ENCODE measurements around the gene YDJC.
"Not testable (repeated sequence)": the region's sequence is repeated elsewhere in the genome, so short reads cannot be mapped to it uniquely, and the experiment has no call there.

Gene YDJC, protein sequence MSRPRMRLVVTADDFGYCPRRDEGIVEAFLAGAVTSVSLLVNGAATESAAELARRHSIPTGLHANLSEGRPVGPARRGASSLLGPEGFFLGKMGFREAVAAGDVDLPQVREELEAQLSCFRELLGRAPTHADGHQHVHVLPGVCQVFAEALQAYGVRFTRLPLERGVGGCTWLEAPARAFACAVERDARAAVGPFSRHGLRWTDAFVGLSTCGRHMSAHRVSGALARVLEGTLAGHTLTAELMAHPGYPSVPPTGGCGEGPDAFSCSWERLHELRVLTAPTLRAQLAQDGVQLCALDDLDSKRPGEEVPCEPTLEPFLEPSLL

DNA sequence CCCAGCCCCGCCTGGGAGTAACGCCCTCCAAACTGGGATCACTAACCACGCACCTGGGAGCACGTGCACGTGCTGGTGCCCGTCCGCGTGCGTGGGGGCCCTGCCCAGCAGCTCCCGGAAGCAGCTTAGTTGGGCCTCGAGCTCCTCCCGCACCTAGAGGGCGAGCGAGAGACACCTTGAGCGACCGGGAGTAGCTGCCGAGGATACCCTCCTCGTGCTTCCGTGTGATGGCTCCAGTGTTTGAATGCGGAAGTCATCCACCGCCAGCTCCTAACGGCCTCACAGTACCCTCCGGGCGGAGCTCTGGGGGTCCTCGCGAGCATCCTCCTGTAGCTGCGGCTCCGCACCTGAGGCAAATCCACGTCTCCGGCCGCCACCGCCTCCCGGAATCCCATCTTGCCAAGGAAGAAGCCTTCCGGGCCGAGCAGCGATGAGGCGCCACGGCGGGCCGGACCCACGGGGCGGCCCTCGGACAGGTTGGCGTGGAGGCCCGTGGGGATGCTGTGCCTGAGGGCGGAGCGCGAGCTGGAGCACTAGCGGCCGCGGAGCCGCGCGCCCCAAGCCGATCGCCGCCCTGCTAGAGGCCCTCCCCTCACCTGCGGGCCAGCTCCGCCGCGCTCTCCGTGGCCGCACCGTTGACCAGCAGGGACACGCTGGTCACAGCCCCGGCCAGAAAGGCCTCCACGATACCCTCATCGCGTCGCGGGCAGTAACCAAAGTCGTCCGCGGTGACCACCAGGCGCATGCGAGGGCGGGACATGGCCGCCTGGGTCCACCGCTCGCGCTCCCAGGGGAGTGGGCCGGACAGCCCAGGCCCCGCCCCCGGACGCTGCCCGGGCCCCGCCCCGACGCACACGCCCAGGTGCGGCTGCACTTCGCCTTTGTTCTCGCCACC lies at the start of gene YDJC:
TSS of gene YDJC (minus strand) at position 768 of the 895 bp plus-strand sequence. CDS start at position 760, 8 bp downstream.
- FAIRE-seq: no peak

DNA sequence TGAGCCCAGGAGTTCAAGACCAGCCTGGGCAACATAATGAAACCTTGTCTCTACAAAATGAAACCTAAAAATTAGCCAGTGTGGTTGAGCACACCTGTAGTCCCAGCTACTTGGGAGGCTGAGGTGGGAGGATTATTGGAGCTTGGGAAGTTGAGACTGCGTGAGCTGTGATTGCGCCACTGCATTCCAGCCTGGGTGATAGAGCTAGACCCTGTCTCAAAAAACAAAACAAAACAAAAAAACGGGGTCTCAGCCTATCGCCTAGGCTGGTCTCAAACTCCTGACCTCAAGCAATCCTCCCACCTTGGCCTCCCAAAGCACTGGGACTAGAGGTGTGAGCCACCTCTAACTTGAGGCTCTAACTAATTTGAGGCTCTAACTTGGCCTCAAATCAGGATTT lies 49.6 kb upstream of the YDJC start:
- no peak for FAIRE-seq

DNA sequence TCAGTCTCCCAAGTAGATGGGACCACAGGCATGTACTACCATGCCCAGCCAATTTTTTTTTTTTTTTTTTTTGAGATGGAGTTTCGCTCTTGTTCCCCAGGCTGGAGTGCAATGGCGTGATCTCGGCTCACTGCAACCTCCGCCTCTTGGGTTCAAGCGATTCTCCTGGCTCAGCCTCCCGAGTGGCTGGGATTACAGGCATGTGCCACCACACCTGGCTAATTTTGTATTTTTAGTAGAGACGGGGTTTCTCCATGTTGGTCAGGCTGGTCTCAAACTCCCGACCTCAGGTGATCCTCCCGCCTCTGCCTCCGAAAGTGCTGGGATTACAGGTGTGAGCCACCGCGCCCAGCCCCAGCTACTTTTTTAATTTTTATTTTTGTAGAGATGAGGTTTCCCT lies 49.0 kb upstream of the YDJC start:
- FAIRE-seq: not testable (repeated sequence)

DNA sequence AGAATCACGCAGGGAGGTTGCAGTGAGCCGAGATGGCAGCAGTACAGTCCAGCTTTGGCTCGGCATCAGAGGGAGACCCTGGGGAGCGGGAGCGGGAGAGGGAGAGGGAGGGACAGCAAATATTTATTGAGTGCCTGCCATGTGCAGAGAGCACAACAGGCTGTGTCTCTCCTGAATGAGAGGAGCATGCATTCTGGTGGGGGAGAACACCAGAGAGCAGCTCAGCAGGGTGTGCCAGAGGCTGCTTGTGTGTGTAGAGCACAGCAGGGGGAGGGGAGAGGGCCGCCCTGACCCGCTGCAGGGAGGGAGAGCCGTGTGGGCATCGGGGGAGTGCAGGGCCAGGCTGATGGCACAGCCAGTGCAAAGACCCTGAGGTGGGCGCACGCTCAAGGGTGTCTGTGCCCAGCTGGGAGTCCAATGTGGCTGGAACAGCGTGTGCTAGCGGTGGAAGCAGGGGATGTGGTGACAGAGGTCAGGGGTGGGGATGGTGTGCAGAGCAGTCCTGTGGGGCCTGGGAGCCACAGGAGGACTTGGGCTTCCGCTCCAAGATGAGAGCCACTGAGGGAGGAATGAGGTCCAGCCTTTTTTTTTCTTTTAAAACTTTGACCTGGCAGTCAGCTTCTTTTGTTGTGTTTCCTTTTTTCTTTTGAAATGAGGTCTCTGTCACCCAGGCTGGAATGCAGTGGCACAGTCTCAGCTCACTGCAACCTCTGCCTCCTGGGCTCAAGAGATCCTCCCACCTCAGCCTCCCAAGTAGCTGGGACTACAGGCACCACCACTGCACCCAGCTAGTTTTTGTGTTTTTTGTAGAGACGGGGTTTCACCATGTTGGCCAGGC lies 48.0 kb upstream of the YDJC start:
- no peak for FAIRE-seq

DNA sequence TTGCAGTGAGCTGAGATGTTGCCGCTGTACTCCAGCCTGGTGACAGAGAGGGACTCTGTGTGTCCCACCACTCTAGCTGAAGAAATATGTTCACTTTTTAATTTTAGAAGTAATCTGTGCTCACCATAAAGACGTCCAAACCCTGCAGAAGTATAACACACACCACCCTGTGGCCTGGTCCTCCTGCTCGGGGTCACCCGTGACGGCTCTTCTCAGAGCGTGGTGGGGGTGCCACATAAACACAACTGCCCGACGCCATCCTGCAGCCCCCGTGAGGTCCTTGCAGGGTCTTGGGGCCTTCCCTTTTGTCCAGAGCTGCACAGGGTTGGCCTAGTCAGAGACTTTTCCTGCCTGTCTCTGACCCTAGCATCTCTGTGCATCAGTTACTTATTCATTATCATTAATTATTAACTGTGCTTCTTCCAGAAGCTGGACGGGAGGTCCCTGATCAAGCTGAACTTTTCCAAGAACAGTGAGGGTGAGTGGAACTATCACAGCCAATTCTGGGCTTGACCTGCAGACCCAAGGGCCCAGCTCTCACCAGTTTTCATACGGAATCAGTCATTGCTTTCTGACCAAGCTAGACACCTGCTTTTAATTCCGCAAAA lies 44.9 kb upstream of the YDJC start:
- FAIRE-seq: no peak

DNA sequence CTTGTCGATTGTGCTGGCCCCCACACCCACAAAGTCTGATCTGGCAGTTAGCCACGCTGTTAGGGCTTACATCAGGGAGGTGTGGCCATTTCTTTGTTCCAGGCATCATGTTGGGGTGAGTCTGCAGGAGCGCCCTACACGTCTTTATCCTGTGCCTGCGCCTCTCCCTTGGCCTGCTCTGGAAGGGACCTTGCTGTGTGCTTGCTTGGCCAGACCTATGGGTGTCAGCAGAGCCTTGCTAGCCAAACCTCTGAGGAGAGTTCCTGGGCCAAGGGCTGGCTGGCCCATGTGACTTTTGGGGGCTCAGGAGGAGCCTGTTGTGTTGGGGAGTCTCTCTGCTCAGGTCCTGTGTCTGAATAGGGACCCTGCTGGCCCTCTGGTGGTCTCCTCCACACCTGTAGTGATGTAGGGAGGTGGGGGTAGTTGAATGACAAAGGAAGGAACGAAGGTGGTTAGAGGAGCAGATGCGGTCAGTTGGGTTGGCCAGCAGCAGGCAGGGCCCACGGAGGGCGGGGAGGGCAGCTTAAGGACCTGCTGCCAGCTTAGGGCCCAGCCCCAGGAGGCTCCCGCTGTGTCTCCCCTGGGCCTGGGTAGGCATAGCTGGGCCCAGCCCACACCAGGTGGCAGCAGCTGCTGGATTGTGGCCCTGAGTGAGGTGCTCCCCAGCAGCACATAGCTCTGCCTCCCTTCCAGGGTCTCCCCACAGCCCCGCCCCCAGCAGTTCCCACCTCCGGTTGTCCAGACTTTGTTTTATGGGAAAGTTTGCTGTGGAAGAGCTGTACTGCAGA lies 43.9 kb upstream of the YDJC start:
- no peak for FAIRE-seq

DNA sequence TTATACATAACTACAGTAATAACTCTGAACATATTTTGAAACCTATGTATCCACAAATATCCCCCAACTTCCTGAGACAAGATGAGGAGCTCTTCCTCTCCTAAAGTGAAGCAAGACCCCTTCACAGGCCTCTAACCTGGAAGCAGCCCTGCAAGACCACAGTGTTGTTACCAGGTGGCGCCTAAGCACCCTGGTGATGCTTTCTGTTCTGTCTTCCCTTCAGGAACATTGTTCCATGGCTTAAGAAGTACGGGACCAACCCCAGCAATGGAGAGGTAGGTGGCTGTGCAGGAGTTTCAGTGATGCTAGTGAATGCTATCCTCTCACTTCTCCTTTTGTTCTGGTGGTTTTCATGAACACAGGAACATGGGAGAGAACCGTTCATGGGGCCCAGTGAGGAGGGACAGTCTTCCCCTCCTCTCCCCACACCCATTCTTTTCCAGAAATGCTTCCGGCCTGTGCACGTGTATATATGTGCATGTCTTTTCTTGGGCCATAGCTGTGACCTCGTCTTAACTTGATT lies 42.3 kb upstream of the YDJC start:
- no peak for FAIRE-seq

DNA sequence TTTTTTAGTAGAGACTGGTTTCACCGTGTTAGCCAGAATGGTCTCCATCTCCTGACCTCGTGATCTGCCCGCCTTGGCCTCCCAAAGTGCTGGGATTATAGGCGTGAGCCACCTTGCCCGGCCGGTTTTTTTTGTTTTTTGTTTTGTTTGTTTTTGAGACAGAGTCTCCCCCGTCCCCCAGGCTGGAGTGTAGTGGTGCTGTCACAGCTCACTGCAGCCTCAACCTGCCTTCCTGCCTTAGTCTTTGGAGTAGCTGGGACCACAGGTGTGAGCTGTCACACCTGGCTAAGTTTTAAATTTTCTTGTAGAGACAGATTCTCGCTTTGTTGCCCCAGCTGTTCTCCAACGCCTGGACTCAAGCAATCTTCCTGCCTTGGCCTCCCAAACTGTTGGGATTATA lies 39.2 kb upstream of the YDJC start:
- FAIRE-seq: no peak

DNA sequence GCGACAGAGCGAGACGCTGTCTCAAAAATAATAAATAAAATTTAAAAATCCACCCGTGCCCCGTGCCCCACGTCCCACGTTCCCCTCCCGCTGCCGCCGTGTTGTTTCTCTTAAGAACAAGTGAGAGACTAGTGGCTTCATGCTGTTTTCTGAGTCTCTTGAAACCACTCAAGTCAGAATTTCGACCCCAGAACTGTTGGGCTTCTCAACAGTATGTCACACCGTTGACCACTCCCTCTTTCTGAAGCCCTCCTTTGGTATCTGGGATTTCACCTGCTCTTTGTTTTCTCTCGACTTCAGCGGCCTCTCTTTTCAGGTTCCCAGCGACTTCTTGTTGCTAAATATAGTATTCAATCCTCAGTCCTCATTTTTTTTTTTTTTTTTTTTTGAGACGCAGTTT lies 37.0 kb upstream of the YDJC start:
- FAIRE-seq: no peak

DNA sequence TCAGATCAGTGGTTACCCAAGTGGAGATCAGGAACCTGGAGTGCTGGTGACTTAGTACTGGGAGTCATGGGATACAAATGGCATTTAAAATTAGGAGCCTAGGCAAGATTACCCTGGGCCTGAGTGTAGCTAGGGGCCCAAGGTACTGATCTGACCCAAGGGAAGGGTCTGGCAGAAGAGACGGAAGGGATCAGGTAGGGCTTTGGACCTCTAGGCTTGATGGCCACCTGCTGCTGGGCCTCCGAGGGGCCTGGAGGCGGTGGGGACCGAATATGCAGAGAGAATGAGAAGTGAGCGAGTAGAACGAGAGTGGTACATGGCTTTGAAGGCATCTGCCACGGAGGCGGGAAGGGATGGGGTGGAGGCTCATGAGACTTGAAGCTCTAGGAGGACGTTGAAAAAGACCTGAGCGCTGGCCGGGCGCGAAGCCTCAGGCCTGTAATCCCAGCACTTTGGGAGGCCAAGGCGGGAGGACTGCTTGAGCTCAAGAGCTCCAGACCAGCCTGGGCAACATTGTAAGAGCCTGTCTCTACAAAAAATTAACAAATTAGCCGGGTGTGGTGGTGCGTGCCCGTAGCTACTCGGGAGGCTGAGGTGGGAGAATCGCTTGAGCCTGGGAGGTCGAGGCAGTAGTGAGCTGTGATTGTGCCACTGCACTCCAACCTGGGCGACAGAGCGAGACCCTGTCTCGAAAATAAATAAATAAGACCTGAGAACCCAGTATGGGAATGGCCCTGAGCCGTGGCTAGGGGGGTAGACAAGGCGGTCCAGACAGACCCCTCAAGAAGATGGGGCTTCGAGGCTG lies 35.4 kb upstream of the YDJC start:
- FAIRE-seq: no peak

DNA sequence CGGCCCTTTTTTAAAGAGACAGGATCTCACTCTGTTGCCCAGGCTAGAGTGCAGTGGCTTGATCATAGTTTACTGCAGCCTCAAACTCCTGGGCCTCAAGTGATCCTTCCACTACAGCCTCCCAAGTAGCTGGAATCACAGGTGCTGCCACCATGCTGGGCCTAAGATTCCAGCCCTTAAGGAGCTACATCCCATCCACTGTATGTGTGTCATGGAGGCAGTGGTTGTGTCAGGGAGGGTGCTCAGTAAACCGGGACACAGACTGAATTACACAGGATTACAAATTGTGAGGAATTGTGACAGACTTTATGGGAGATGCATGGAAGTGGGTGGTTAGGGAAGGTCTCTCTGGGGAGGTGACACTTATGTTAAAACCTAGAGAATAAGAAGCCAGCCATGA lies 33.9 kb upstream of the YDJC start:
- FAIRE-seq: no peak

DNA sequence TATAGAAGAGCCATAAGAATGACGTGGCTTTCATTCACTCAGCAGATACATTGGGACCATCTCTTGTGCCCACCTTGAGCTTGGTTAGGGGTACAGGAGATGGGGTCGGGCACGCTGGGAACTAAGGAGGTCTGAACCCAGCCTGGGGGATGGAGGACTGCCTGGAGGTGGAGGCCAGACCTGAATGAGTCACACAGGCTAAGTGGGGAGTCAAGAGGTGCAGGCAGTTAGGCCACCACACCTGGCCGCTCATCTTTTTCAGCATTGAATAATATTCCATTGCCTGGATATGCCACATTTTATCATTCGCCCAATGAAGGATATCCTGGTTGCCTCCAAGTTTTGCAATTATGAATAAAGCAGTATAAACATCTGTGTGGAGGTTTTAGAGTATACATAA lies 32.2 kb upstream of the YDJC start:
- FAIRE-seq: no peak

DNA sequence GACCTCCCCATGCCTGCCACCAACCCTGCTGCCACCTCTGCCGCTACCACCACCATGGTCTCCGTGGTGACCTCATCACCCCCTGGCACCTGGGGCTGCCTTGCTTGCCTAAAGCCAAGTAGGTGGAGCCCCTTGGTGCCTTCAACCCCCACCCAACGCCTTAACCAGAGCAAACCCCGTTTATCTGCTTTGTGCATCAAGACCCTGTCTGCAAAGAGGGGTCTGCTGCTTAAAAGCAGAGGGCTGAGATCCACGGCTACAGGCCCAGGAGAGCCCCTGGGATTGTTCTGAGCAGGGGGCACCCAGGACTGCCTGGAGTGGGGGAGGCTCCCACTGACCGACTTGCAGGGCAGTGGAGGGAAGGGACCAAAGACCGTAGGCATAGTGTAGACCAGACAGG lies 31.1 kb upstream of the YDJC start:
- FAIRE-seq: no peak

DNA sequence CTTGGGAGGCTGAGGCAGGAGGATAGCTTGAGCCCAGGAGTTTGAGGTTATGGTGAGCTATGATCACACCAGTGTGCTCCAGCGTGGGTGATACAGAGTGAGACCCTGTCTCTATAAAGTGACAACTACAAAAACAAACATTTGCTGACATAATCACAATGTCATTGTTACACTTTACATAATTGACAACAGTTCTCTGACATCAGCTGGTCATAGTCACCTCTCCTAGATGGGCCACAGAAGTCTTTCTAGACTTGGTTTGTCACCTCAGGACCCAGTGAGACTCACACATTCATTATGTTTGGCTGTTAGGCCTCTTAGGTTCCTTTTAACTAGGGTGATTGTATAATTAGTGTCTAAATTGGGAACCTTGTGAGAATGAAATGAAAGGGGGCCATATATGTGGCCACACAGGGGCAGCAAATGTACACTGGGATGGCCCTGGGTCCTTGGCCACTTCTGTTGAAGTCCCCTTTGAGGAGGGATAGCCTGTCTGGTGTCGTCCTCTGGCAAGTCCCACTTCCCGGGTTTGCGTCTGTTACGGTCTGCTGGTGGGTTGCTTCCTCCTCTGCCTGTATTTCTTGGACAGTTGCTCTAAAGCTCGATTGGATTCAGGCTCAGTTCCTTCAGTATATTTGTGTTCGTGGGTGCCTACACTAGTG lies 30.2 kb upstream of the YDJC start:
- FAIRE-seq: no peak

DNA sequence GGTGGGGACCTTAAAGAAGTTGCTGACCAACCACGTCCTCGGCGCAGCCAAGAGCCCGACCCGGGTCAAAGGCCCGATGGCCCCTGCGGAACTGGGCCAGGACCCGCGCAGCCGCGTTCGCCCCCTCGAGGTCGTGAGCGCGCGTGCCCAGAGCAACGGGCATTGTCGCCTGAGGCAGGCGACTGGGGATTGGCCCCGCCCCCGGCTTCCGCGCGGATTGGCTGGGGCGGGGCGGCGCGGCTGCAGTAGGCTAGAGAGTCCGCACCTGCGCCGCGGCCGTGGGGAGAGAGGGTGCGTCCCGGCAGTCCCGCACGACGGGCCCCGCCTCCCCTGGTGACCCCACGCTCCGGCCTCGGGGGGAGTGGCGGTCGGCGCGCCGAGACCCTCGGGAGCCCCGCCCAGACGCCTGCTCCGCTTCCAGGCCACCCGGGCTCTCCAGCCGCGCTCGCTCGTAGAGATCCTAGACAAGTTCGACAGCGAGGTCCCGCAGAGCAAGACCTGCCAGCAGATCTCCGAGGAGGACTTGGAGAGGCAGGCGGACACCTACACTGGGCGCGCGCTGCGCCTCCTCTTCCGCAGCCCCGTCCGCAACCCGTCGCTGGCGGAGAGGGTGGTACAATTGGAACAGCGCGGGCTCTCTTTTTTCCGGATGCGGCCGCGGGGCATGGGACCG lies 27.7 kb upstream of the YDJC start:
- no peak for FAIRE-seq

DNA sequence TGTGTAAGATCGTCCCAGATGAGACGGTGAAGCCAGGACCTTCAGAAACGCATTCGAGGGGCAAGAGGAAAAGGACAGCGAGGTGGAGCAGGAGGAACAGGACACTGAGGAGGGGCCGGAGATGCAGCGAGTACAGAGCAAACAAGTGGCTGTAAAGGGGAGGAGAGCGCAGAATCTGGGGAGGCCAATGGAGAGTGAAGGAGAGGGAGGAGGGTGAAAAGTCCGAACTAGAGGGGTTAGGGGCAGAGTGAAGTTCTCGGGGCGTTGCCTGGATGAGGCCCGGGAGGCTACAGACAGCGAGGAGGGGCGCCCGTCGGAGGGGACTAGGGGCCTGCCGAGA lies 27.2 kb upstream of the YDJC start:
- no peak for FAIRE-seq

DNA sequence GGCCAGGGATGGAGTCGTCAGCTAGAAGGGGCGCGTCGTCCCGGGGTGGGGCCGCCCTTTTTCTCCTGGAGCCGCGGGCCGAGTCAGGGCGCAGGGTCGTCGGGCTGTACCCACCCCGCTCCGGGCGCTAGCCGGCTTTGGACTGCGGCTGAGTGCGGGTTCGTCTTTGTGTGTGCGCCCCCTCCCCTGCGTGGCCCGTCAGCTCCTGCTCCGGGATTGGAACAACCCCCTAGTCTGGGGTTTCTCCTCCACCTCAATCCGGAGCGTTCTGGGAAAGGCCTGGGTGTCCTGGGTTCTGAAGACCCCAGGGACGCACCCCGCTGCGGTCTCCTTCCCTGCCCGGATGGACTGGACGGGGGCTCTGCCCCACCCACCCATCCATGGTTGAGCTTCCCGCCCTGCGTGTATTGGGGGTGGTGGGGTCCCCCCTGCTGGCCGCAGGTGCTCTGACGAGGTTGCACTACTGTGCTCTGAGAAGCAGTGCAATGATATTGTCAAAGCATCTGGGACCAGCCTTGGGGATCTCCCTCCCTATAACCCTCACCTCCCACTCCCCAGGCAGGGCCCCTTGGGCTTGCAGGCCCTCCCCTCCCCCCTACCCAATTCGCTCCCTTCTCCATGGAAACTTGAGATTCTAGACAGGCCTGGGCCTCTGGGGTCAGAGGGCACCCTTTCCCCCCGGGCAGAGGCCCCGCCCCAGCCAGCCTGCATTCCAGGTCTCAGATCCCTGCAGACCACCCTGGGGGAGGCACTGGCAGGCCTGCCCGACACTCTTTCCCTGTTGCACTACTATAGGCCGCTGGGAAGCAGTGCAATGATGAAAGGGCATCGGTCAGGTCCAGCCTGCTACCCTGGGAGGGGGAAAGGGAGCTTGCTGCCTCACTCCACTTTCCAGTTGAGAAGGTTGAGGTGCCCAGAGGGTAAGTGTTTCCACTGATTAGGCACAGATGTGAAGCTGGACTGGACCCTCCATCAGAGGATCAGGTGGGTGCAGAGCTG lies 23.0 kb upstream of the YDJC start:
- no peak for FAIRE-seq

DNA sequence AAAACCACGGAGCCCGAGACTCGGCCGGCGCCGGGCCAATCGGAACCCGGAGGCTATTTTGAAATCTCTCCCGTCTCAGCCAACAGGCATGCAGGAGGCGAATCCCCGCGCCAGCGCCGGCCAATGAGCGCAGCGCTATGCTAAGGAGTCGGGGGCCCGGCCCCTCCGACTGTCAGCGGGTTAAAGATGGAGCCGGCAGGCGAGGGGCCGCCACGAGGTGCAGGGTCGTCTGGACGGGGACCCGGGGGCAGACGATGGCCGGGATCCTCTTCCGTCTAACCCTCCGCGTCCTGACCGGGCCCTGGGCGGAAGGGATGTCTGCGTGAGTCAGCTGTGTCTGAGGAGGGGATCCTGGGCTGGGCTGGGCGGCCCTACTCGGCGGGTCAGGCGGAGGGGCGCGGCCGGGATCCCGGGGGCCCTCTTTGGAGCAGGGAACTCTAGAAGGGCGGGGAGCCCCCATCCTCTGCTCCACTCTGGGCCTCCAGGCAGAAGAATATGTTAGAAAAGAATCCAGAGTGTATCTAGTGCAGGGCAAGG lies 22.3 kb upstream of the YDJC start:
- no peak for FAIRE-seq
